CD8-positive, alpha-beta memory T cell (primary cell): ENCODE results near the gene STAC3. TPM values are rescaled to one million over a fixed set of nuclear protein-coding genes. Genes with fewer than 3 reads are reported as not detected.

ENCODE experiments used
- CTCF ChIA-PET: fragments of 350-600 bp; sonication (Branson Sonifier 250); formaldehyde crosslinking; loops from one replicate; lab custom pipeline; 2021; ENCODE audit warnings: antibody characterized with exemption; lab: Charles Lee
- POLR2A ChIA-PET: fragments of 350-600 bp; sonication (Branson Sonifier 250); formaldehyde crosslinking; loops from one replicate; lab custom pipeline; 2021; ENCODE audit warnings: antibody characterized with exemption; lab: Charles Lee
- DNase-seq, 5 donors: peaks; one replicate each; pipeline versions ENCODE4 v3.0.0 to v3.0.0-alpha.2; 2020 to 2022; ENCODE audit warnings: mixed read lengths in 1 of 5
- H3K27ac ChIP-seq: one replicate; pipeline ENCODE4 v1.7.0; 2013; ENCODE audit warnings: low read depth, mild to moderate bottlenecking, low read length, moderate library complexity
- H3K27me3 ChIP-seq: 2 replicates; pipeline ENCODE4 v1.7.0; 2013; ENCODE audit warnings: low read length, mild to moderate bottlenecking; ENCODE audit not compliant: insufficient read depth, poor library complexity, severe bottlenecking
- H3K36me3 ChIP-seq: 2 replicates; pipeline ENCODE4 v1.7.0; 2013; ENCODE audit warnings: mild to moderate bottlenecking, low read length, moderate library complexity; ENCODE audit not compliant: insufficient read depth
- H3K4me1 ChIP-seq: 2 replicates; pipeline ENCODE4 v1.7.0; 2013; ENCODE audit warnings: mild to moderate bottlenecking, low read length, moderate library complexity; ENCODE audit not compliant: insufficient read depth
- H3K4me3 ChIP-seq: 2 replicates; pipeline ENCODE4 v1.7.0; 2013; ENCODE audit warnings: mild to moderate bottlenecking, low read length
- H3K9me3 ChIP-seq: 2 replicates; pipeline ENCODE4 v1.7.0; 2013; ENCODE audit warnings: mild to moderate bottlenecking, low read length
- H3K27ac Mint-ChIP-seq, 8 donors: one replicate each; pipeline ENCODE4 v1.8.0; 2020 to 2021; ENCODE audit warnings: mixed read lengths in 8 of 8, mild to moderate bottlenecking in 6 of 8, inconsistent platforms in 3 of 8, moderate library complexity in 3 of 8
- H3K27me3 Mint-ChIP-seq, 2 donors: one replicate each; pipeline ENCODE4 v1.8.0; 2020 to 2021; ENCODE audit warnings: mixed read lengths in 2 of 2, mild to moderate bottlenecking in 1 of 2, moderate library complexity in 1 of 2
- H3K36me3 Mint-ChIP-seq, 3 donors: one replicate each; pipeline ENCODE4 v1.8.0; 2020 to 2021; ENCODE audit warnings: mixed read lengths in 3 of 3, inconsistent platforms in 1 of 3, mild to moderate bottlenecking in 1 of 3
- H3K4me1 Mint-ChIP-seq, 3 donors: one replicate each; pipeline ENCODE4 v1.8.0; 2020 to 2021; ENCODE audit warnings: mixed read lengths in 3 of 3, inconsistent platforms in 1 of 3, mild to moderate bottlenecking in 1 of 3
- H3K4me3 Mint-ChIP-seq, 7 donors: one replicate each; pipeline ENCODE4 v1.8.0; 2020 to 2021; ENCODE audit warnings: mixed read lengths in 7 of 7, mild to moderate bottlenecking in 6 of 7, moderate library complexity in 4 of 7, inconsistent platforms in 2 of 7
- H3K9me3 Mint-ChIP-seq, 5 donors: one replicate each; pipeline ENCODE4 v1.8.0; 2020 to 2022; ENCODE audit warnings: mixed read lengths in 5 of 5, mild to moderate bottlenecking in 3 of 5, moderate library complexity in 2 of 5, inconsistent platforms in 1 of 5
- polyA plus RNA-seq: library from polyadenylated mRNA; unstranded; fragments of 300-500 nt; fragmentation: Illumina TruSeq; gene quantifications from one replicate; pipeline ENCODE4 v1.2.3, GENCODE V29; 2021
- total RNA-seq, 2 experiments: library from RNA; stranded (reverse); gene quantifications; one replicate each; pipeline ENCODE4 v1.2.3, GENCODE V29; 2021

STAC3 gene
- total and polyA plus RNA-seq, 3 experiments from 2014 or later, result 0.96 to 1.4 TPM; not detected in 1

GRCh38 chr12:57237932-57238853 lies 12.8 kb downstream of the STAC3 start:
- H3K27me3 ChIP-seq, result peaks cover 52% of the 10 kb centered on the region
- H3K36me3 ChIP-seq, result peaks cover 10% of the 10 kb centered on the region
- Mint-ChIP-seq H3K27ac (peak overlapping the region in 4 of 8 donors; percentile 53 to 88 (median 69)), H3K27me3 (peaks cover 52 to 66% of the 10 kb centered on the region in 2 donors), H3K4me1 (peaks cover 51 to 71% (median 67%) of the 10 kb centered on the region in 3 donors), H3K9me3 (no peaks in the 10 kb centered on the region), H3K4me3 (peak overlapping the region; percentile 79 to 98 (median 94)), H3K36me3 (peaks cover 8 to 21% (median 15%) of the 10 kb centered on the region in 3 donors)
- ChIA-PET POLR2A (interaction anchor here (1.0 to 1.9 kb wide), 4 partner anchors 9 to 24 kb away, joined by 3 to 13 read pairs (median 5); partner anchors contain the start of genes NXPH4 and SHMT2), CTCF (interaction anchor here (1.0 to 12.7 kb wide), 9 partner anchors 10 to 126 kb away, joined by 3 to 274 read pairs (median 9); partner anchors contain the start of genes NXPH4, SHMT2 and STAC3)
- no peak overlapping the region for H3K27ac ChIP-seq
- H3K4me1 ChIP-seq, result peaks cover 67% of the 10 kb centered on the region
- H3K9me3 ChIP-seq, result no peaks in the 10 kb centered on the region
- H3K4me3 ChIP-seq, result peak overlapping the region; percentile 28
- peak in 1 of 5 donors; percentile 21 for DNase-seq

- H3K27me3 Mint-ChIP-seq, result peaks cover 48 to 60% of the 10 kb centered on the region in 2 donors
- peaks cover 45% of the 10 kb centered on the region for H3K27me3 ChIP-seq
- no peak overlapping the region for H3K27ac ChIP-seq
- H3K4me1 ChIP-seq, result peaks cover 61% of the 10 kb centered on the region
- CTCF ChIA-PET, result interaction anchor here (2.3 to 12.7 kb wide), 3 partner anchors 10 to 24 kb away, joined by 9 to 274 read pairs (median 262); partner anchors contain the start of genes NXPH4 and SHMT2
- no peak overlapping the region for H3K4me3 ChIP-seq
- DNase-seq, result no peak
- H3K9me3 Mint-ChIP-seq, result no peaks in the 10 kb centered on the region
- peak overlapping the region in 1 of 8 donors; percentile 34 for H3K27ac Mint-ChIP-seq
- peaks cover 16% of the 10 kb centered on the region for H3K36me3 ChIP-seq
- H3K36me3 Mint-ChIP-seq, result peaks cover 8 to 27% (median 16%) of the 10 kb centered on the region in 3 donors
- POLR2A ChIA-PET, result interaction anchor here (0.7 to 1.9 kb wide), 2 partner anchors 8 to 24 kb away, joined by 3 to 6 read pairs; partner anchors contain the start of gene SHMT2
- H3K4me3 Mint-ChIP-seq, result peak overlapping the region in 6 of 7 donors; percentile 51 to 94 (median 76)
- H3K9me3 ChIP-seq, result no peaks in the 10 kb centered on the region
- H3K4me1 Mint-ChIP-seq, result peaks cover 47 to 64% (median 62%) of the 10 kb centered on the region in 3 donors
These were observed 13.4 kb downstream of the STAC3 start for GRCh38 chr12:57237596-57237931.

GRCh38 chr12:57236925-57237595 lies 13.9 kb downstream of the STAC3 start:
- Mint-ChIP-seq H3K4me1 (peaks cover 45 to 59% (median 57%) of the 10 kb centered on the region in 3 donors), H3K4me3 (peak overlapping the region in 6 of 7 donors; percentile 34 to 94 (median 76)), H3K36me3 (peaks cover 8 to 32% (median 16%) of the 10 kb centered on the region in 3 donors), H3K9me3 (no peaks in the 10 kb centered on the region), H3K27ac (peak overlapping the region in 2 of 8 donors; percentile 34 to 43), H3K27me3 (peaks cover 46 to 56% of the 10 kb centered on the region in 2 donors)
- H3K36me3 ChIP-seq, result peaks cover 21% of the 10 kb centered on the region
- ChIA-PET POLR2A (interaction anchor here (0.7 to 1.9 kb wide), 2 partner anchors 8 to 23 kb away, joined by 3 to 6 read pairs; partner anchors contain the start of gene SHMT2), CTCF (interaction anchor here (9.1 to 12.7 kb wide), 2 partner anchors 9 to 23 kb away, joined by 262 to 274 read pairs; partner anchors contain the start of gene SHMT2)
- H3K4me3 ChIP-seq, result no peak overlapping the region
- peak in 1 of 5 donors; percentile 17 for DNase-seq
- peaks cover 40% of the 10 kb centered on the region for H3K27me3 ChIP-seq
- no peaks in the 10 kb centered on the region for H3K9me3 ChIP-seq
- peaks cover 56% of the 10 kb centered on the region for H3K4me1 ChIP-seq
- no peak overlapping the region for H3K27ac ChIP-seq

GRCh38 chr12:57236201-57236924 lies 14.6 kb downstream of the STAC3 start:
- ChIA-PET CTCF (interaction anchor here (9.1 to 12.7 kb wide), 2 partner anchors 9 to 22 kb away, joined by 262 to 274 read pairs; partner anchors contain the start of gene SHMT2), POLR2A (no interaction called here)
- H3K27ac ChIP-seq, result no peak overlapping the region
- H3K9me3 ChIP-seq, result no peaks in the 10 kb centered on the region
- Mint-ChIP-seq H3K4me3 (peak overlapping the region in 2 of 7 donors; percentile 5 to 47), H3K27me3 (peaks cover 39 to 49% of the 10 kb centered on the region in 2 donors), H3K27ac (peak overlapping the region in 1 of 8 donors; percentile 34), H3K36me3 (peaks cover 11 to 39% (median 16%) of the 10 kb centered on the region in 3 donors), H3K4me1 (peaks cover 38 to 54% (median 51%) of the 10 kb centered on the region in 3 donors), H3K9me3 (no peaks in the 10 kb centered on the region)
- DNase-seq, result no peak
- peaks cover 50% of the 10 kb centered on the region for H3K4me1 ChIP-seq
- H3K4me3 ChIP-seq, result no peak overlapping the region
- peaks cover 33% of the 10 kb centered on the region for H3K27me3 ChIP-seq
- peaks cover 21% of the 10 kb centered on the region for H3K36me3 ChIP-seq

GRCh38 chr12:57235728-57236131 lies 15.3 kb downstream of the STAC3 start:
- no peak overlapping the region for H3K27ac ChIP-seq
- Mint-ChIP-seq H3K4me3 (no peak overlapping the region), H3K27me3 (peaks cover 33 to 43% of the 10 kb centered on the region in 2 donors), H3K4me1 (peaks cover 32 to 54% (median 51%) of the 10 kb centered on the region in 3 donors), H3K27ac (peak overlapping the region in 1 of 8 donors; percentile 33), H3K36me3 (peaks cover 11 to 40% (median 16%) of the 10 kb centered on the region in 3 donors), H3K9me3 (no peaks in the 10 kb centered on the region)
- no peaks in the 10 kb centered on the region for H3K9me3 ChIP-seq
- ChIA-PET CTCF (no interaction called here), POLR2A (no interaction called here)
- DNase-seq, result no peak
- peaks cover 27% of the 10 kb centered on the region for H3K27me3 ChIP-seq
- H3K4me3 ChIP-seq, result no peak overlapping the region
- H3K36me3 ChIP-seq, result peaks cover 21% of the 10 kb centered on the region
- peaks cover 50% of the 10 kb centered on the region for H3K4me1 ChIP-seq

- H3K4me3 Mint-ChIP-seq, result no peak overlapping the region
- peaks cover 13 to 38% (median 16%) of the 10 kb centered on the region in 3 donors for H3K36me3 Mint-ChIP-seq
- ChIA-PET POLR2A (no interaction called here), CTCF (no interaction called here)
- no peak overlapping the region for H3K4me3 ChIP-seq
- no peaks in the 10 kb centered on the region for H3K9me3 ChIP-seq
- peaks cover 29 to 38% of the 10 kb centered on the region in 2 donors for H3K27me3 Mint-ChIP-seq
- H3K4me1 ChIP-seq, result peaks cover 50% of the 10 kb centered on the region
- H3K4me1 Mint-ChIP-seq, result peaks cover 32 to 54% (median 51%) of the 10 kb centered on the region in 3 donors
- DNase-seq, result no peak
- no peak overlapping the region for H3K27ac ChIP-seq
- peaks cover 24% of the 10 kb centered on the region for H3K27me3 ChIP-seq
- H3K36me3 ChIP-seq, result peaks cover 21% of the 10 kb centered on the region
- H3K9me3 Mint-ChIP-seq, result no peaks in the 10 kb centered on the region
- peak overlapping the region in 1 of 8 donors; percentile 33 for H3K27ac Mint-ChIP-seq
These were observed 15.8 kb downstream of the STAC3 start for GRCh38 chr12:57235017-57235727.
